Choroid plexus epithelial cell (primary cell): Measurements from ENCODE around the gene ABCC8.

ENCODE experiments used
- DNase-seq: peaks from one replicate; pipeline ENCODE4 v3.0.0-alpha.2; 2010; ENCODE audit warnings: low read depth
- H3K4me3 ChIP-seq: 2 replicates; pipeline ENCODE4 v1.5.1; 2011; ENCODE audit warnings: low read depth, mild to moderate bottlenecking, control low read depth, low read length, moderate library complexity
- TF ChIP-seq, protein P1 (sequence below): conservative IDR thresholded peaks from 2 replicates; pipeline ENCODE4 v1.5.1; 2011; ENCODE audit warnings: low read depth, mild to moderate bottlenecking, control low read depth, inconsistent platforms, low read length, moderate library complexity

ABCC8 gene

DNA sequence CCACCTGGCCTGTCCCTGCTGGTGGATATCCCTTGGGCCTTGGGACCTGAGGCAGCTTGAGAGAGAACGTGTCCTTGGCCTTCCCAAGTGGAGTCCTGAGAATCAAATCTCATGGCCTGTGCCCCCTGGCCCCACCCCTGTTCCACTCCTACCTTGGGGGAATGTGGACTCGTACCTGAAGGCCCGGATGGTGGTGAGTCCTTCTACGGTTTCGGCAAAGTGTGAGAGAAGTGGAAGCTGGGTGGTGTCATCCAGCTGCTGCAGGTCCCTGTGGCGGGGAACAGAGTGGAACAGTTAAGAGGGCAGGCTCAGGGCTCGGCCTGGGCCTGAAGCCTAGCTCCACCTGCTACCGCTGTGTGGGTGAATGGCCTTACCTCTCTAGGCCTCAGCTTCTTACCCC lies 74.2 kb downstream of the ABCC8 start:
- TF ChIP-seq, protein P1, sequence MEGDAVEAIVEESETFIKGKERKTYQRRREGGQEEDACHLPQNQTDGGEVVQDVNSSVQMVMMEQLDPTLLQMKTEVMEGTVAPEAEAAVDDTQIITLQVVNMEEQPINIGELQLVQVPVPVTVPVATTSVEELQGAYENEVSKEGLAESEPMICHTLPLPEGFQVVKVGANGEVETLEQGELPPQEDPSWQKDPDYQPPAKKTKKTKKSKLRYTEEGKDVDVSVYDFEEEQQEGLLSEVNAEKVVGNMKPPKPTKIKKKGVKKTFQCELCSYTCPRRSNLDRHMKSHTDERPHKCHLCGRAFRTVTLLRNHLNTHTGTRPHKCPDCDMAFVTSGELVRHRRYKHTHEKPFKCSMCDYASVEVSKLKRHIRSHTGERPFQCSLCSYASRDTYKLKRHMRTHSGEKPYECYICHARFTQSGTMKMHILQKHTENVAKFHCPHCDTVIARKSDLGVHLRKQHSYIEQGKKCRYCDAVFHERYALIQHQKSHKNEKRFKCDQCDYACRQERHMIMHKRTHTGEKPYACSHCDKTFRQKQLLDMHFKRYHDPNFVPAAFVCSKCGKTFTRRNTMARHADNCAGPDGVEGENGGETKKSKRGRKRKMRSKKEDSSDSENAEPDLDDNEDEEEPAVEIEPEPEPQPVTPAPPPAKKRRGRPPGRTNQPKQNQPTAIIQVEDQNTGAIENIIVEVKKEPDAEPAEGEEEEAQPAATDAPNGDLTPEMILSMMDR = no peak
- DNase-seq = no peak
- H3K4me3 ChIP-seq = no peak overlapping the region

DNA sequence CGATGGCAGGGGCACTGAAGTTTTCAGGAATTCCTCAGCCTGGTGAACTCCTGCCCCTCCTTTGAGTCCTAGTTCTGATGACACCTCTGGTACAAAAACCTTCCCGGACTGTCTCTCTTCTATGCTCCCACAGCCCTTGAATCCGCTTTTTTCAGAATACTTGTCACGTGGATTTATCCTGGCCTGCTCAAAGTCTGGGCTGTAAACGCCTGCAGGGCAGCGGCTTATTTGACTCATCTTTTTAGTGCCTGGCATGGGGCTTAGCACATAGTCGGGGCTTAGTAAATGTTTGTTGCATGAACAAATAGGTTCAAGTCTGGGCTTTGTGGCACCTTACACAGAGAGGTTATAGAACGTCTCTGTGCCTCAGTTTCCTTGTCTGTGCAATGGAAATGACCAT lies 74.8 kb downstream of the ABCC8 start:
- H3K4me3 ChIP-seq = no peak overlapping the region
- TF ChIP-seq, protein P1 = no peak
- DNase-seq = no peak

DNA sequence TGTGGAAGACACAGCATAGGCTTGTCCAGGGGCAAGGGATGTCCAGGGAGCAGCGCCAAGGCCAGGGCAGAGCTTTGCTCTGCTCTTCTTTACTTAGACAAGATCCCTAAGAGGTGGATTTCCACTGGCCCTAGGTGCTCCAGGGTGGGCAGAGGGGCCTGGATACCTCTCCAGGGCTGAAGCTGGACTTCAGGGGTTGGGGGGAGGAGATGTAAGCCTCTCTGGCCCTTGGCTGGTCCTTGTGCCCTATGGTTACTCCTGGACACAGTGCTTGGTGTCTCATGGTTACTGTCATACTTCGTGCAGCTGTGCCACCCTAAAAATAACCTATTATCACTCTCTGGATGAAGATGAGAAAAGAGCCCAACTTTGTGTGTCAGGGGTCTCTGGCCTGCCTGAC lies 75.3 kb downstream of the ABCC8 start:
- TF ChIP-seq, protein P1 = no peak
- H3K4me3 ChIP-seq = no peak overlapping the region
- DNase-seq = no peak

DNA sequence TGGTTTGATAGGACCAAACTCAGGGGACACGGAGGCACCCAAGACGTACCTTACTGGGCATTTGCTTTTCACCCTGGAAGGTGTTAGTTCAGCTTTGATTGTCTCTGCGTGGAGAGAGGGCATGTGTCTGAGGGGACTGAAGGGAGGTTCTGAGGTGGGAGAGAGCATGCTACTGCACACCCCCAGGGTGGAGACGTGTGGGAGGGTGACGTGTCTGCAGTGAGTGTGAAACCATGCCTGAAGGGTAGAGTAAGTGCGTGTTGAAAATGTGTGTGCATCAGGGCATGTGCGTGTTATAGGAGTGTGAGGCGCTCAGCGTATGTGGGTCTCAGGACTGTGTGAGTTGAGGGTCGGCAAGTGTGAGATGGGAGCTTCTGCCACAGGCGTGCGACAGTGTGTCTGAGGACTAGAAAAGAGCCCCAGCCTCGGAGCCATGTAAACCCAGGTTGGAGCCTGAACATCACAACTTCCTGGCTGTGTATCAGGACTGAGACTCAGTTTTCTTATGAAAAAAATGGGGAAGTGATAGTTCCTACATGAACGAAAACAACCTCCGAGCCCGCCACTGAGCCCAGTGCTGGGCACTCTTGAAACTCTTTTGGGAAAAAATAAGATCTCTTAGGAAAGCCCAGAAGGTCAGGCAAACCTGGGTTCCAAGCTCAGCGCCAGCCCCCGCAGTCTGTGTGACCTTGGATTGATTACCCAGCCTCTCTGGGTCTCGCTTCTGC lies 76.4 kb downstream of the ABCC8 start:
- no peak overlapping the region for H3K4me3 ChIP-seq
- TF ChIP-seq, protein P1 = no peak

DNA sequence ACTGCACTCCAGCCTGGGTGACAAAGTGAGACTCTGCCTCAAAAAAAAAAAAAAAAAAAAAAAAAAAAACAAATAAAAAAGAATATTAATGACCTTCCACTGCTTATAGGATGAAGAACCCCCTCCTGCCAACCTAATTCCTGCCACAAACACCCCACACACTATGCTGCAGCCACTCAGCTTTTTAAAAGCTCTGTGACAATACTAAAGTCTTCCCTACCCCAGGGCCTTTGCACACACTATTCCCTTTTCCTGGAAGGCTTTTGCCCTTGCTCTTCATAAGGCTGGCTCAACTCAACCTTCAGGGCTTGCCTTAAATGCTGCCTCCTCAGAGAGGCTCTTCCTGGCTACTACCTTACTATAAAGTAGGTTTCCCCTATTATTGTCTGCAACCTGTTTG lies 77.4 kb downstream of the ABCC8 start:
- TF ChIP-seq, protein P1 = no peak
- no peak for DNase-seq
- no peak overlapping the region for H3K4me3 ChIP-seq

More for the DNA sequence above, 76.4 kb downstream of the ABCC8 start:
- DNase-seq = no peak

DNA sequence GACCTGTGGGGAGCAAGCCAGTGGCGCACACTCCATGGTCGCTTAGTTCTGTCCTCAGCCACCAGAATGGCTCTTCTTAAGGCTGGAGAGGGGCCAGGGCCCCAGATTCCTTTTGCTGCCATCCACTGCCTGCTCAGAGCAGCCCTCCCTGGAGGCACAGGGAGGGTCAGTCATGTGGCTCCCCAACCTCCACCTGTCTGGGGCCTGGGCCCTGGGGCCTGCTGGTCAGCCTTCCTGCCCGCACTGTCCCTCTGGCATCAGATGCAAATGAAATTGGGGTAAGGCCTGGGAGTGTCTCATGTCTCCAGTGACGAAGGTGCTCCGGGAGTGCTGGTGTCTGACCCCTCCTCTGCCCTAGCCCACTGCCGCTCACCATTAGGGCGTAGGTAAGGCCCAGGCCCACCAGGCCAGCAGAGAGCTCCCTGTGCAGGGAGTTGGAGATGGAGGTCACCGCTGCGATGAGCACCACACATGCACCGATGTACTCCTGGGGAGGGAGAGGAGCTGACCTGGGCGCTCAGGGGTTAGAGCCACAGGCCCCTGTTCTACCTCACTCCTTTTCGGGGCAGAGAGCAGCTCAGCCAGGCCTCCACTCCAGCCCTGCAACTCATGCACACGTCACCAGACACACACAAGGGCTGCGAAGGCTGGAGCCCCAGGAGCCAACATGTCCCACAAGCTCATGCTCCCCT lies 79.2 kb downstream of the ABCC8 start:
- H3K4me3 ChIP-seq = no peak overlapping the region
- TF ChIP-seq, protein P1 = no peak
- no peak for DNase-seq
